Vagina (tissue), 2 donors: ENCODE data around the gene LILRB4.
"Not testable (repeated sequence)": the region's sequence is repeated elsewhere in the genome, so short reads cannot be mapped to it uniquely, and the experiment has no call there.

Source experiments
- CTCF ChIP-seq, 3 experiments: fragments of 450-650 bp in 2 of 3; fragments of 200-600 bp in 1 of 3; sonication (generic) in 1 of 3; IDR thresholded peaks; one replicate each; pipeline ENCODE4 v1.5.1; 2017 to 2019; ENCODE audit warnings: antibody characterized with exemption in 3 of 3, mild to moderate bottlenecking in 2 of 3, moderate library complexity in 2 of 3
- POLR2AphosphoS5 ChIP-seq, 2 donors: sonication (generic); formaldehyde crosslinking; IDR thresholded peaks; one replicate each; pipeline ENCODE4 v1.9.0; 2017; ENCODE audit warnings: antibody characterized with exemption in 2 of 2, mild to moderate bottlenecking in 2 of 2, low read depth in 1 of 2; ENCODE audit not compliant: insufficient read depth in 1 of 2

DNA sequence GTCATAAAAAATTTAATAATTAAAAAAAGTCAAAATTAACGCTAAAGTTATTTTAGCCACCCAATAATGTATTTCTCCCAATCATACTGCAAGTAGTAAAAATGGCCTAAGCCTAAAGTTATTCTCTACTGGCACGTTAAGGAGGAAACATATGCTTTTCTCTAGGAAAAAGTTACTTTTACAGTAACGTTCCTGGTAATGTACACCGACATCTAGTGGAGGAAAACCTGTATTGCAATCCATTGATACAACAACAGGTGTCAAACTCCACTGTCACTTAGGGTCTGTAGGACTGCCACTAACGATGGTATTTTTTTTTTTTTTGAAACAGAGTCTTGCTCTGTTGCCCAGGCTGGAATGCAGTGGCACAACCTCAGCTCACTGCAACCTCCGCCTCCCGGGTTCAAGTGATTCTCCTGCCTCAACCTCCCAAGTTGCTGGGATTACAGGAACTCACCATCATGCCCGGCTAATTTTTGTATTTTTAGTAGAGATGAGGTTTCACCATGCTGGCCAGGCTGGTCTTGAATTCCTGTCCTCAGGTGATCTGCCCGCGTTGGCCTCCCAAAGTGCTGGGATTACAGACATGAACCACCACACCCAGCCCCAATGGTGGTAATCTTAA is 13.5 kb downstream of the LILRB4 start:
- peak; percentile 43 to 61 (median 57) for TF ChIP-seq CTCF (IDR thresholded peaks at IDR 0.05)
- TF ChIP-seq POLR2AphosphoS5 (IDR thresholded peaks at IDR 0.05; ENCODE audit: insufficient read depth in 1 of 2, low read depth in 1 of 2), result not testable (repeated sequence)
